ENCODE data around the gene C1GALT1.

DNA sequence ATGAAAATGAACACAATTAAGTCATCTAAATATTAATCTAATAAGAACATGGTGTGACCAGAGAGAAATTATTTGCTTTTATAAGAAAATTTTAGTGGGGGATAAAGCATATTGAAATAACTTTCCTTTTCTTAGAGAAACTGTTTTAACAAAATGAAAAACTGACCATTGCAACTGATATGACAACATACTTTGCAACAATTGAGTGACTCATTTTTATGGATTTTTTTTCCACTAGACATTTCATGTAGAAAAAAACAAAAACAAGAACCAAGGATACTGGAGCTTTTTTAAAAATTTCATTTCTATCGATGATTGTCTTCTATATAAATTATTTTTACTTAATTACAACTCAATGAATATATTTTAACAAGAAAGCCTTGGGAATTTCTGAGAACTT is 90.0 kb downstream of the C1GALT1 start:
- no peak for TF ChIP-seq CTCF (conservative IDR thresholded peaks at IDR 0.05)
- TF ChIP-seq ZFX (IDR thresholded peaks at IDR 0.05), result no peak

All from C4-2B (cell line).